COR-L47 (cell line): ENCODE measurements around the gene KRT79.
"Not testable (repeated sequence)": the region's sequence is repeated elsewhere in the genome, so short reads cannot be mapped to it uniquely, and the experiment has no call there.

Experiments
- DNase-seq: peaks from one replicate; lab custom pipeline; 2025; lab: John Stamatoyannopoulos, UW

KRT79 gene

GRCh38 chr12:52806821-52807543, 27.1 kb downstream of the KRT79 start:
- DNase-seq, result no peak

- no peak for DNase-seq
Observed at GRCh38 chr12:52806169-52806811, 27.8 kb downstream of the KRT79 start.

GRCh38 chr12:52805739-52806138, 28.4 kb downstream of the KRT79 start:
- DNase-seq, result no peak

GRCh38 chr12:52805000-52805399, 29.1 kb downstream of the KRT79 start:
- no peak for DNase-seq

GRCh38 chr12:52802442-52802841, 31.7 kb downstream of the KRT79 start:
- DNase-seq, result no peak

- no peak for DNase-seq
Observed at GRCh38 chr12:52801773-52802172, 32.3 kb downstream of the KRT79 start.

- no peak for DNase-seq
Observed at GRCh38 chr12:52800259-52800917, 33.7 kb downstream of the KRT79 start.

- DNase-seq, result no peak
Observed at GRCh38 chr12:52799505-52800211, 34.5 kb downstream of the KRT79 start.

- DNase-seq, result no peak
Observed at GRCh38 chr12:52798671-52799504, 35.2 kb downstream of the KRT79 start.

- no peak for DNase-seq
Observed at GRCh38 chr12:52798003-52798670, 36.0 kb downstream of the KRT79 start.

- no peak for DNase-seq
Observed at GRCh38 chr12:52797529-52797894, 36.6 kb downstream of the KRT79 start.

- DNase-seq, result no peak
Observed at GRCh38 chr12:52796839-52797528, 37.1 kb downstream of the KRT79 start.

- DNase-seq, result no peak
Observed at GRCh38 chr12:52796429-52796794, 37.7 kb downstream of the KRT79 start.

- DNase-seq, result no peak
Observed at GRCh38 chr12:52795694-52796428, 38.2 kb downstream of the KRT79 start, which contains the start of gene KRT3. TSS of gene KRT3 (minus strand) at chr12:52796117. CDS start at chr12:52796042, 75 bp downstream.

GRCh38 chr12:52795332-52795674, 38.8 kb downstream of the KRT79 start:
- DNase-seq, result not testable (repeated sequence)

GRCh38 chr12:52794479-52795331, 39.4 kb downstream of the KRT79 start:
- no peak for DNase-seq

- no peak for DNase-seq
Observed at GRCh38 chr12:52792185-52793029, 41.7 kb downstream of the KRT79 start.
